H9 (cell line): Measurements from ENCODE around the gene CYBB. TPM values are rescaled to one million over a fixed set of nuclear protein-coding genes. Genes with fewer than 3 reads are reported as not detected.

Experiments used
- DNase-seq: peaks from one replicate; pipeline ENCODE4 v3.0.0-alpha.2; 2017
- H2AFZ ChIP-seq: one replicate; pipeline ENCODE4 v1.6.1; 2013; ENCODE audit warnings: mild to moderate bottlenecking, low read length, control low read depth, moderate library complexity
- H2AK5ac ChIP-seq: 2 replicates; pipeline ENCODE4 v1.6.1; 2013; ENCODE audit warnings: low read length, control low read depth, mixed read lengths; ENCODE audit not compliant: insufficient read length
- H2BK120ac ChIP-seq: one replicate; pipeline ENCODE4 v1.6.1; 2013; ENCODE audit warnings: low read depth, mild to moderate bottlenecking, low read length, control low read depth, inconsistent platforms; ENCODE audit not compliant: poor library complexity, severe bottlenecking
- H2BK12ac ChIP-seq: 2 replicates; pipeline ENCODE4 v1.6.1; 2013; ENCODE audit warnings: low read length, control low read depth, mixed read lengths, low read depth; ENCODE audit not compliant: insufficient read length
- H2BK15ac ChIP-seq: 2 replicates; pipeline ENCODE4 v1.6.1; 2013; ENCODE audit warnings: low read depth, low read length, control low read depth
- H2BK20ac ChIP-seq: one replicate; pipeline ENCODE4 v1.6.1; 2013; ENCODE audit warnings: low read depth, mild to moderate bottlenecking, low read length, control low read depth, inconsistent platforms; ENCODE audit not compliant: poor library complexity, severe bottlenecking
- H2BK5ac ChIP-seq: 2 replicates; pipeline ENCODE4 v1.6.1; 2013; ENCODE audit warnings: low read length, control low read depth, mixed read lengths; ENCODE audit not compliant: insufficient read length
- H3K14ac ChIP-seq: 2 replicates; pipeline ENCODE4 v1.6.1; 2013; ENCODE audit warnings: low read length, control low read depth; ENCODE audit not compliant: insufficient read depth
- H3K18ac ChIP-seq: 2 replicates; pipeline ENCODE4 v1.6.1; 2013; ENCODE audit warnings: low read depth, mild to moderate bottlenecking, mixed read lengths, low read length, control low read depth; ENCODE audit not compliant: insufficient read length
- H3K23ac ChIP-seq: 2 replicates; pipeline ENCODE4 v1.6.1; 2013; ENCODE audit warnings: low read length, control low read depth, mixed read lengths, low read depth; ENCODE audit not compliant: insufficient read length
- H3K23me2 ChIP-seq: 2 replicates; pipeline ENCODE4 v1.6.1; 2013; ENCODE audit warnings: low read depth, mild to moderate bottlenecking, mixed read lengths, low read length, control low read depth; ENCODE audit not compliant: insufficient read length, poor library complexity, severe bottlenecking
- H3K27ac ChIP-seq: 2 replicates; pipeline ENCODE4 v1.5.1; 2013; ENCODE audit warnings: low read length, control low read depth, mixed read lengths, low read depth; ENCODE audit not compliant: insufficient read length
- H3K27me3 ChIP-seq: 2 replicates; pipeline ENCODE4 v1.6.1; 2013; ENCODE audit warnings: low read length, control low read depth, inconsistent platforms; ENCODE audit not compliant: insufficient read depth
- H3K4ac ChIP-seq: 2 replicates; pipeline ENCODE4 v1.6.1; 2013; ENCODE audit warnings: low read depth, mild to moderate bottlenecking, control low read depth, inconsistent platforms, low read length, moderate library complexity
- H3K4me1 ChIP-seq: 2 replicates; pipeline ENCODE4 v1.6.1; 2013; ENCODE audit warnings: low read length, control low read depth, inconsistent platforms; ENCODE audit not compliant: insufficient read depth
- H3K4me2 ChIP-seq: 2 replicates; pipeline ENCODE4 v1.6.1; 2013; ENCODE audit warnings: low read length, control low read depth, mixed read lengths; ENCODE audit not compliant: insufficient read length, insufficient read depth
- H3K56ac ChIP-seq: 2 replicates; pipeline ENCODE4 v1.6.1; 2013; ENCODE audit warnings: low read depth, mild to moderate bottlenecking, mixed read lengths, low read length, control low read depth; ENCODE audit not compliant: insufficient read length
- H3K79me1 ChIP-seq: 2 replicates; pipeline ENCODE4 v1.6.1; 2013; ENCODE audit warnings: low read depth, mild to moderate bottlenecking, moderate library complexity, low read length, control low read depth, inconsistent platforms; ENCODE audit not compliant: insufficient read depth, poor library complexity, severe bottlenecking
- H3K79me2 ChIP-seq: 2 replicates; pipeline ENCODE4 v1.6.1; 2013; ENCODE audit warnings: low read length, control low read depth, inconsistent platforms; ENCODE audit not compliant: insufficient read depth
- H3K9ac ChIP-seq: 2 replicates; pipeline ENCODE4 v1.6.1; 2013; ENCODE audit warnings: low read length, control low read depth, mixed read lengths; ENCODE audit not compliant: insufficient read length; ENCODE audit errors: extremely low read depth
- H3K9me3 ChIP-seq: one replicate; pipeline ENCODE4 v1.6.1; 2013; ENCODE audit warnings: low read depth, low read length, inconsistent platforms; ENCODE audit not compliant: control insufficient read depth
- H3T11ph ChIP-seq: one replicate; pipeline ENCODE4 v1.6.1; 2013; ENCODE audit warnings: mild to moderate bottlenecking, low read length, control low read depth, inconsistent platforms
- H4K20me1 ChIP-seq: one replicate; pipeline ENCODE4 v1.6.1; 2013; ENCODE audit not compliant: control insufficient read depth, insufficient read length, insufficient read depth
- H4K5ac ChIP-seq: 2 replicates; pipeline ENCODE4 v1.6.1; 2013; ENCODE audit warnings: low read depth, mild to moderate bottlenecking, mixed read lengths, low read length, control low read depth; ENCODE audit not compliant: insufficient read length
- H4K8ac ChIP-seq: replicated peaks from 2 replicates; pipeline ENCODE4 v1.6.1; 2013; ENCODE audit warnings: low read length, control low read depth, mixed read lengths, low read depth; ENCODE audit not compliant: insufficient read length
- H4K91ac ChIP-seq: 2 replicates; pipeline ENCODE4 v1.6.1; 2013; ENCODE audit warnings: low read depth, mild to moderate bottlenecking, moderate library complexity, mixed read lengths, low read length, control low read depth; ENCODE audit not compliant: insufficient read length
- H3K27ac Mint-ChIP-seq, 3 experiments: 2 replicates in 2 of 3; 3 replicates in 1 of 3; pipeline ENCODE4 v1.8.0; 2020 to 2021; ENCODE audit warnings: mixed read lengths in 3 of 3, mild to moderate bottlenecking in 1 of 3, moderate library complexity in 1 of 3
- H3K27me3 Mint-ChIP-seq: 2 replicates; pipeline ENCODE4 v1.8.0; 2021; ENCODE audit warnings: low read depth, mild to moderate bottlenecking, moderate library complexity, mixed read lengths
- H3K36me3 Mint-ChIP-seq, 3 experiments: 2 replicates in 2 of 3; 3 replicates in 1 of 3; pipeline ENCODE4 v1.8.0; 2020 to 2021; ENCODE audit warnings: low read depth in 3 of 3, mixed read lengths in 3 of 3; ENCODE audit not compliant: insufficient read depth in 1 of 3
- H3K4me1 Mint-ChIP-seq, 2 experiments: 2 replicates each; pipeline ENCODE4 v1.8.0; 2020; ENCODE audit warnings: mixed read lengths in 2 of 2
- H3K4me3 Mint-ChIP-seq, 2 experiments: 2 replicates in 1 of 2; 3 replicates in 1 of 2; pipeline ENCODE4 v1.8.0; 2020 to 2021; ENCODE audit warnings: mild to moderate bottlenecking in 2 of 2, mixed read lengths in 2 of 2, moderate library complexity in 1 of 2
- H3K9me3 Mint-ChIP-seq, 2 experiments: 2 replicates in 1 of 2; 3 replicates in 1 of 2; pipeline ENCODE4 v1.8.0; 2020; ENCODE audit warnings: mild to moderate bottlenecking in 2 of 2, mixed read lengths in 2 of 2, moderate library complexity in 1 of 2
- CTCF ChIP-seq: fragments of 200-600 bp; sonication (generic); conservative IDR thresholded peaks from 3 replicates; pipeline ENCODE4 v1.8.0; 2021; ENCODE audit warnings: antibody characterized with exemption, mild to moderate bottlenecking
- total RNA-seq: library from RNA; stranded (reverse); gene quantifications from 2 replicates; pipeline ENCODE4 v1.2.1, GENCODE V29; 2021

Gene CYBB
- total RNA-seq, 1 experiment from 2014 or later, result 0.07 TPM

GRCh38 chrX:37765507-37765906, 14.4 kb upstream of the CYBB start:
- H3K27me3 ChIP-seq, result no peaks in the 10 kb centered on the region
- no peak overlapping the region for H3K4ac ChIP-seq
- Mint-ChIP-seq H3K4me3 (no peak overlapping the region), H3K36me3 (peaks cover 6 to 11% (median 8%) of the 10 kb centered on the region in 3 experiments), H3K27me3 (no peaks in the 10 kb centered on the region), H3K4me1 (no peaks in the 10 kb centered on the region), H3K9me3 (peaks cover 56 to 77% of the 10 kb centered on the region in 2 experiments), H3K27ac (no peak overlapping the region)
- no peak overlapping the region for H4K8ac ChIP-seq
- no peak overlapping the region for H4K91ac ChIP-seq
- no peak for TF ChIP-seq CTCF
- H3K9ac ChIP-seq, result no peak overlapping the region
- H2AFZ ChIP-seq, result no peak overlapping the region
- no peaks in the 10 kb centered on the region for H3K4me1 ChIP-seq
- no peak overlapping the region for H3K27ac ChIP-seq
- H3K23ac ChIP-seq, result no peak overlapping the region
- H3K9me3 ChIP-seq, result no peaks in the 10 kb centered on the region
- no peak overlapping the region for H2BK12ac ChIP-seq
- H2BK120ac ChIP-seq, result no peak overlapping the region
- no peaks in the 10 kb centered on the region for H4K20me1 ChIP-seq
- H3K23me2 ChIP-seq, result no peaks in the 10 kb centered on the region
- no peak overlapping the region for H3K56ac ChIP-seq
- no peak overlapping the region for H3T11ph ChIP-seq
- H3K79me2 ChIP-seq, result no peaks in the 10 kb centered on the region
- no peak overlapping the region for H3K18ac ChIP-seq
- H3K14ac ChIP-seq, result no peak overlapping the region
- H2BK15ac ChIP-seq, result no peak overlapping the region
- H2AK5ac ChIP-seq, result no peak overlapping the region
- H4K5ac ChIP-seq, result no peak overlapping the region
- no peak overlapping the region for H2BK20ac ChIP-seq
- no peak overlapping the region for H3K4me2 ChIP-seq
- no peak overlapping the region for H2BK5ac ChIP-seq
- no peak for DNase-seq
- H3K79me1 ChIP-seq, result no peaks in the 10 kb centered on the region
